D721Med (cell line): ENCODE measurements around the gene WTAP.
"Not testable (repeated sequence)": the region's sequence is repeated elsewhere in the genome, so short reads cannot be mapped to it uniquely, and the experiment has no call there.

Experiments
- DNase-seq: peaks from one replicate; pipeline ENCODE4 v3.0.0; 2011; ENCODE audit warnings: low spot score; ENCODE audit not compliant: insufficient read length
- FAIRE-seq: peaks from 2 replicates; lab custom pipeline; 2011; peaks lifted over from hg19 to GRCh38; lab: Jason Lieb, UNC
- TF ChIP-seq, protein P1 (sequence below): IDR thresholded peaks from 2 replicates; pipeline ENCODE4 v1.5.1; 2012; ENCODE audit warnings: mild to moderate bottlenecking, control low read depth; ENCODE audit not compliant: insufficient read depth; ENCODE audit errors: missing control alignments

The WTAP gene

DNA sequence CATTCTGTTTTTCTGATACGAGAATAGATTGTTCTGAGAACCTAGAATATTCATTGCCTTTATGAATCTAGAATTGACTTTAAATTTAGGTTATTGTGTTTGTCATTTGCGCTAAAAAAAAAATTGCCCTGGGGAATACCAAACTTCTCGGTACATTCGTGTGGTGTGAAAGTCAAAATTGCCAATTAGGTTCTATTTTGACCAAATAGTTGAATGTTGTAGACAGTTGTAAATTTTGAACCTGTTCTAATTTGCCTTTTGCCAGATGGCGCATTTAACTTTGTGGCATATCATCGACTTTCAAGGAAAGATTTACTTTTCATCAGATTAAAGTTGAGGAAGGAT lies 3.0 kb downstream of the WTAP start:
- TF ChIP-seq, protein P1, sequence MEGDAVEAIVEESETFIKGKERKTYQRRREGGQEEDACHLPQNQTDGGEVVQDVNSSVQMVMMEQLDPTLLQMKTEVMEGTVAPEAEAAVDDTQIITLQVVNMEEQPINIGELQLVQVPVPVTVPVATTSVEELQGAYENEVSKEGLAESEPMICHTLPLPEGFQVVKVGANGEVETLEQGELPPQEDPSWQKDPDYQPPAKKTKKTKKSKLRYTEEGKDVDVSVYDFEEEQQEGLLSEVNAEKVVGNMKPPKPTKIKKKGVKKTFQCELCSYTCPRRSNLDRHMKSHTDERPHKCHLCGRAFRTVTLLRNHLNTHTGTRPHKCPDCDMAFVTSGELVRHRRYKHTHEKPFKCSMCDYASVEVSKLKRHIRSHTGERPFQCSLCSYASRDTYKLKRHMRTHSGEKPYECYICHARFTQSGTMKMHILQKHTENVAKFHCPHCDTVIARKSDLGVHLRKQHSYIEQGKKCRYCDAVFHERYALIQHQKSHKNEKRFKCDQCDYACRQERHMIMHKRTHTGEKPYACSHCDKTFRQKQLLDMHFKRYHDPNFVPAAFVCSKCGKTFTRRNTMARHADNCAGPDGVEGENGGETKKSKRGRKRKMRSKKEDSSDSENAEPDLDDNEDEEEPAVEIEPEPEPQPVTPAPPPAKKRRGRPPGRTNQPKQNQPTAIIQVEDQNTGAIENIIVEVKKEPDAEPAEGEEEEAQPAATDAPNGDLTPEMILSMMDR, result no peak
- DNase-seq (no peak), FAIRE-seq (no peak)

DNA sequence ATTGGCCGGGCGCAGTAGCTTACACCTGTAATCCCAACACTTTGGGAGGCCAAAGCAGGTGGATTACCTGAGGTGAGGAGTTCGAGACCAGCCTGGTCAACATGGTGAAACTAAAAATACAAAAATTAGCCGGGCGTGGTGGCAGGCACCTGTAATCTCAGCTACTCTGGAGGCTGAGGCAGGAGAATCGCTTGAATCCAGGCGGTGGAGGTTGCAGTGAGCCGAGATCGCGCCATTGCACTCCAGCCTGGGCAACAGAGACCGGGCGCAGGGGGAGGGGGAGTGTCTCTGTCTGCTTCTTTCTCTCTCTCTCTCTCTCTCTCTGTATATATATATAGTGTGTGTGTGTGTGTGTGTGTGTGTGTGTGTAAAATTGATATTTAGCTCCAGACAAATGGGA lies 5.2 kb downstream of the WTAP start:
- not testable (repeated sequence) for FAIRE-seq, DNase-seq

DNA sequence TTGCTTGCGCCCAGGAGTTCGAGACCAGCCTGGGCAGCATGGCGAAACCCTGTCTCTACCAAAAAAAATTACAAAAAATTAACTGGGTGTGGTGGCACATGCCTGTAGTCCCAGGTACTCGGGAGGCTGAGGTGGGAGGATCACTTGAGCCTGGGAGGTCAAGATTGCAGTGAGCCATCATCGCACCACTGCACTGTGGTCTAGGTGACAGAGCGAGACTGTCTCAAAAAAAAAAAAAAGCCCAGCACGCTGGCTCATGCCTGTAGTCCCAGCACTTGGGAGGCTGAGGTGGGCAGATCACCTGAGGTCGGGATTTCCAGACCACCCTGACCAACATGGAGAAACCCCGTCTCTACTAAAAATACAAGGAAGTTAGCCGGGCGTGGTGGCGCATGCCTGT lies 6.1 kb downstream of the WTAP start:
- not testable (repeated sequence) for FAIRE-seq, DNase-seq

DNA sequence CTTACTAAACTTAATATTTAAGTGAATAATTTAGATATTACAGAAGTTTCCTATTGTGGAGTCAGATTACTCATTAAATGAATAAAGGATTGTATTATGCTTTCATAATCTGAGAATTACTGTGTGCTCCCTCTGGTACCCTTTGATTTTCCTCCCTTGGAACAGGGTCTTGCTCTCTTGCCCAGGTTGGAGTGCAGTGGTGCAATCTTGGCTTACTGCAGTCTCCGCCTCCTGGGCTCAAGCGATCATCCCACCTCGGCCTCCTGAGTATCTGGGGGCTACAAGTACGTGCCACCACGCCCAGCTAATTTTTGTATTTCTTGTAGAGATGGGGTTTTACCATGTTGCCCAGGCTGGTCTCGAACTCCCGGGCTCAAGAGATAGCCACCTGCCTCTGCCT lies 9.6 kb downstream of the WTAP start:
- TF ChIP-seq, protein P1, result no peak
- FAIRE-seq (no peak), DNase-seq (no peak)

DNA sequence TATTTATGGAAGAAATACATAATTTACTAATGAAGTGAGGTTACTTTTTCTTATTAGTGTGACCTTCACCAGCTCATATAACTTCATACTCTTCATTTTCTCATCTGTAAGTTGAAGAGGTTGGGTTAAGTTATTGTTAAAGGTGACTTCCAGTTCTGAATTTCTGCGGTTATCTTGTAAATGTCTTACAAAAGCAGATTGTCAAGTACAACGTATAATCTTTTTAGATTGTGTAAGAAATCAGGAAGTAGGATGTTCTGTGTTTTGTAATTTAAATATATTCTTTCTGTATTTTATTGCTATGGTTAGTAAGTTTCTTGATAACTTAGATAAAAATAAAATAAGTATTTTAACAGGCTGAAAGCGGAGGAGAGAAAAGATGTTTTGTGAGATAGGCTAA lies 12.0 kb downstream of the WTAP start:
- TF ChIP-seq, protein P1, result no peak
- FAIRE-seq, result peak; percentile 51
- no peak for DNase-seq

DNA sequence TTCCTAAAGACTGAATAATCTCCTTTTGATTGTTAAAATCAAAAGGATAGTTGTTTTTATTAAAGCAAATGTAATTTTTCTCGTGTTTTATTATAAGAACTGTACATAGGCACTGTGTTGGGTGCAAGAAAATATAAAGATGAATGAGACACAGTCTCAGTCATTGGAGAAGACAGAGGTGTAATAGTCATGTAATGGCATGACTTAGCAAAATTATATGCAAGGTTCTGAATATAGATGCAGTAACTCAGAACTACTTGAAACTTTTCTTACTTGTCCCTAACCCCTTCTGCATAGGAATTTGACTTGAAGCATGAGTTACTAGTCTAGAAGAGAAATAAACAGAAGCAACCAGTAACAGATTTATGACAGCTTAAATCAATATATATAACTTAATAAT lies 14.9 kb downstream of the WTAP start:
- DNase-seq (no peak), FAIRE-seq (peak; percentile 35)
- TF ChIP-seq, protein P1, result no peak

DNA sequence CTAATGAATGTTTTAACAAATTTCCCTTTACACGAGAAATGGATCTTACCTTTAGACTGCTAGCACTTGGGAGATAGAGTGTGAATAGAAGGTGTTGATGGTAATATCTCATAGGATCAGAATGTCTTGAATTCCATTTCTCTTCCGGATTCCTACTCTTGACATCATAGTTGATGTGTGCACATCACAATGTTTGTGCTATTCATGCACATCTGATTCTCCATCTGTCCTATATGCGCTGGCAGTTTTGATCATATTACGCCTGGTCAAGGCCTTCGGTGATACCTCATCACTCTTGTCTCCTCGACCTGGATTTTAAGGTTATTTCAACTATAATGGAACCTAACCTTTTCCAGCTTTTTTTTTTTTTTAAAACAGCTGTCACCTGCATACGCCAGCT lies 17.8 kb downstream of the WTAP start:
- DNase-seq (no peak), FAIRE-seq (no peak)
- TF ChIP-seq, protein P1, result no peak

DNA sequence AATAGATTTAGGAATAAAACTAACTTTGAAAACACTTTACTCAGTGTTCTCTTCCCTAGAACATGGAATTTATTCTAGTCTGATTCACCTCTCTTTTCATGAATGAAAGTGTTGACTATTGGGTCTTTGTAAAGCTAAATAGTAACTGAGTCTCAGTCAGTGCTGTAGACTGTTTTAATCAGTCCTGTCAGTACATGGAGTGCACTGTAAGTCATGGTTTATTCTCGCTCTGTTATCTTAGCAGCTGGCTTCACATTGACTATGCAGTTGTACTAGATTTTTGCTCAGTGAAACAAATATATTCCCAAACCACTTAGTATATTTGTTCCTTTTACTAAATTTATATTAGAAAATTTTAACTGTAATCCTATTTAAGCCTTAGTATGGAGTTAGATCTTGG lies 19.5 kb downstream of the WTAP start:
- no peak for FAIRE-seq
- TF ChIP-seq, protein P1, result no peak

DNA sequence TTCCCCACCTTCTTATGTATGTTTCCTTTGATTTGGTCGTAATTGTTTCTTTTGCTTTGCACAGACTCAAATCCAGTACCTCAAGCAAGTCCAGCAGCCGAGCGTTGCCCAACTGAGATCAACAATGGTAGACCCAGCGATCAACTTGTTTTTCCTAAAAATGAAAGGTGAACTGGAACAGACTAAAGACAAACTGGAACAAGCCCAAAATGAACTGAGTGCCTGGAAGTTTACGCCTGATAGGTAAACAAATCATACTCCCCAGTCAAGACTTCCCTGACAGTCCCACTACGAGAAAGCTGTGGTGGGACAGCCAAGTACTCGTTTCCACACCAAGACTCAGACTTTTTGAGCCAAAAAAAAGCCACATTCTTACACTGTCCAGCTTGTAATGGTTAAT lies 20.8 kb downstream of the WTAP start:
- not testable (repeated sequence) for DNase-seq
- FAIRE-seq, result peak; percentile 46

More for the DNA sequence above, 19.5 kb downstream of the WTAP start:
- DNase-seq, result no peak
